Lower leg skin (tissue), 3 donors: ENCODE data around the gene BICC1.

ENCODE experiments used
- CTCF ChIP-seq, 3 donors: fragments of 450-650 bp; IDR thresholded peaks; one replicate each; pipeline ENCODE4 v1.5.1; 2016; ENCODE audit warnings: antibody characterized with exemption in 3 of 3, mild to moderate bottlenecking in 3 of 3, moderate library complexity in 2 of 3
- POLR2A ChIP-seq, 2 donors: fragments of 450-650 bp; IDR thresholded peaks; one replicate each; pipeline ENCODE4 v1.6.1; 2016 to 2017; ENCODE audit warnings: antibody characterized with exemption in 2 of 2, mild to moderate bottlenecking in 1 of 2, moderate library complexity in 1 of 2

- no peak for TF ChIP-seq CTCF (IDR thresholded peaks at IDR 0.05)
- TF ChIP-seq POLR2A (IDR thresholded peaks at IDR 0.05), result no peak
These were observed 255.0 kb downstream of the BICC1 start for GRCh38 chr10:58767652-58768051.
